HCT116 (cell line): Measurements from ENCODE around the gene ZNF763. TPM values are rescaled to one million over a fixed set of nuclear protein-coding genes. Genes with fewer than 3 reads are reported as not detected.

ENCODE experiments used
- ATAC-seq: fragments of 200-7000 bp; cut with Tn5 transposase; 2 replicates; pipeline ENCODE4 v1.9.1; 2020; ENCODE audit warnings: mild to moderate bottlenecking, moderate library complexity
- BruUV-seq: library from RNA; stranded (reverse); fragments of 400-500 nt; replicated peaks from 2 replicates; lab custom pipeline; 2021; lab: Mats Ljungman, UMichigan
- CTCF ChIA-PET: fragments of 300-600 bp; sonication (Branson Sonifier 250); formaldehyde crosslinking; loops from one replicate; lab custom pipeline; 2021; ENCODE audit warnings: antibody characterized with exemption; lab: Charles Lee
- POLR2A ChIA-PET: fragments of 300-600, 350-600 bp; sonication (Branson Sonifier 250); formaldehyde crosslinking; loops from one replicate; lab custom pipeline; 2021; ENCODE audit warnings: antibody characterized with exemption; lab: Charles Lee
- RAD21 ChIA-PET, 2 experiments: fragments of 300-600 bp; sonication (Branson Sonifier 250); formaldehyde crosslinking; loops; one replicate each; lab custom pipeline; 2023; ENCODE audit warnings: low total read pairs in 2 of 2; ENCODE audit not compliant: uncharacterized antibody in 2 of 2, unreplicated experiment in 2 of 2, low non-redundant PET in 1 of 2; lab: Charles Lee
- DNase-seq: peaks from one replicate; pipeline ENCODE4 v3.0.0-alpha.2; 2010; ENCODE audit warnings: low read depth, low spot score
- H2AFZ ChIP-seq: fragments of 200-600 bp; shearing (Covaris generic), sonication (generic); 2 replicates; pipeline ENCODE4 v1.6.1; 2017; ENCODE audit warnings: low read depth, mixed run types, mixed read lengths, antibody characterized with exemption, low read length; ENCODE audit not compliant: poor library complexity, severe bottlenecking
- H3K27ac ChIP-seq: 2 replicates; pipeline ENCODE4 v1.5.1; 2012; ENCODE audit warnings: low read depth, low read length
- H3K27me3 ChIP-seq: fragments of 200-600 bp; sonication (generic); 2 replicates; pipeline ENCODE4 v1.6.1; 2016; ENCODE audit warnings: mixed run types, low read length, mixed read lengths; ENCODE audit not compliant: insufficient read depth
- H3K36me3 ChIP-seq, 2 experiments: fragments of 200-500 bp in 1 of 2; fragments of 200-600 bp in 1 of 2; sonication (Bioruptor generic) in 1 of 2; sonication (generic) in 1 of 2; 2 replicates each; pipeline versions ENCODE4 v1.5.1 to v1.6.1; 2014 to 2016; ENCODE audit warnings: low read length in 2 of 2, inconsistent platforms in 1 of 2, mixed read lengths in 1 of 2, mixed run types in 1 of 2; ENCODE audit not compliant: insufficient read depth in 2 of 2, control insufficient read depth in 1 of 2
- H3K4me1 ChIP-seq, 2 experiments: fragments of 200-600 bp in 1 of 2; sonication (generic) in 1 of 2; 2 replicates each; pipeline versions ENCODE4 v1.5.1 to v1.6.1; 2012 to 2017; ENCODE audit warnings: low read length in 2 of 2, inconsistent platforms in 1 of 2, mild to moderate bottlenecking in 1 of 2, mixed read lengths in 1 of 2, mixed run types in 1 of 2, moderate library complexity in 1 of 2; ENCODE audit not compliant: insufficient read depth in 2 of 2, control insufficient read depth in 1 of 2
- H3K4me2 ChIP-seq: fragments of 200-600 bp; sonication (generic); 2 replicates; pipeline ENCODE4 v1.6.1; 2017; ENCODE audit warnings: mixed run types, low read length, mixed read lengths
- H3K4me3 ChIP-seq, 2 experiments: fragments of 200-600 bp in 1 of 2; sonication (generic) in 1 of 2; replicated peaks in 1 of 2; 2 replicates each; pipeline ENCODE4 v1.5.1; 2011 to 2016; ENCODE audit warnings: low read length in 2 of 2, control low read depth in 1 of 2, low read depth in 1 of 2, mild to moderate bottlenecking in 1 of 2, mixed read lengths in 1 of 2, mixed run types in 1 of 2
- H3K79me2 ChIP-seq: fragments of 200-600 bp; sonication (generic); 2 replicates; pipeline ENCODE4 v1.6.1; 2017; ENCODE audit warnings: mild to moderate bottlenecking, mixed run types, low read length, moderate library complexity, mixed read lengths; ENCODE audit not compliant: insufficient read depth
- H3K9ac ChIP-seq: fragments of 200-600 bp; sonication (generic); 2 replicates; pipeline ENCODE4 v1.6.1; 2016; ENCODE audit warnings: low read length, mixed read lengths
- H3K9me2 ChIP-seq: fragments of 200-600 bp; sonication (generic), shearing (Covaris generic); 2 replicates; pipeline ENCODE4 v1.6.1; 2017; ENCODE audit warnings: mixed run types, mild to moderate bottlenecking, moderate library complexity; ENCODE audit not compliant: insufficient read depth
- H3K9me3 ChIP-seq, 2 experiments: fragments of 200-500 bp in 1 of 2; fragments of 200-600 bp in 1 of 2; sonication (Bioruptor generic) in 1 of 2; sonication (generic) in 1 of 2; 2 replicates each; pipeline ENCODE4 v1.6.1; 2014 to 2017; ENCODE audit warnings: low read length in 2 of 2, mixed read lengths in 2 of 2, inconsistent platforms in 1 of 2, low read depth in 1 of 2, mild to moderate bottlenecking in 1 of 2, mixed run types in 1 of 2, moderate library complexity in 1 of 2; ENCODE audit not compliant: control insufficient read depth in 1 of 2, insufficient read depth in 1 of 2
- H4K20me1 ChIP-seq: fragments of 200-600 bp; sonication (generic), shearing (Covaris generic); 2 replicates; pipeline ENCODE4 v1.6.1; 2017; ENCODE audit warnings: mixed run types, mild to moderate bottlenecking, moderate library complexity; ENCODE audit not compliant: insufficient read depth
- CBX3 ChIP-seq: IDR thresholded peaks from 2 replicates; pipeline ENCODE4 v1.6.1; 2012; ENCODE audit warnings: low read depth
- FOSL1 ChIP-seq: IDR thresholded peaks from 2 replicates; pipeline ENCODE4 v1.6.1; 2012; ENCODE audit warnings: low read depth
- MAX ChIP-seq: IDR thresholded peaks from 2 replicates; pipeline ENCODE4 v1.6.1; 2012
- YY1 ChIP-seq: IDR thresholded peaks from 2 replicates; pipeline ENCODE4 v1.6.1; 2011; ENCODE audit warnings: low read length, low read depth, moderate library complexity, mild to moderate bottlenecking; ENCODE audit not compliant: insufficient replicate concordance; ENCODE audit errors: extremely low read depth
- ZBTB33 ChIP-seq: IDR thresholded peaks from 2 replicates; pipeline ENCODE4 v1.6.1; 2011; ENCODE audit warnings: mild to moderate bottlenecking, low read length, moderate library complexity; ENCODE audit not compliant: insufficient replicate concordance; ENCODE audit errors: extremely low read depth
- ZFX ChIP-seq: fragments of 450-650 bp; IDR thresholded peaks from 2 replicates; pipeline ENCODE4 v1.6.1; 2017
- ZNF274 ChIP-seq: fragments of 200-500 bp; sonication (Bioruptor generic); IDR thresholded peaks from 2 replicates; pipeline ENCODE4 v1.6.1; 2014; ENCODE audit warnings: mild to moderate bottlenecking, low read depth, low read length, inconsistent platforms
- intact Hi-C: fragments of 100-400 bp; cut with micrococcal nuclease; formaldehyde crosslinking; loops from 2 replicates; pipeline ENCODE4 v1.10.0; 2022
- total RNA-seq: library from RNA; stranded (reverse); gene quantifications from one replicate; pipeline ENCODE4 v1.2.1, GENCODE V29; 2021; ENCODE audit not compliant: unreplicated experiment
- TF ChIP-seq, protein P1 (sequence below): IDR thresholded peaks from 2 replicates; pipeline ENCODE4 v1.6.1; 2012

The ZNF763 gene
- total RNA-seq, 1 experiment from 2014 or later, result not detected

DNA sequence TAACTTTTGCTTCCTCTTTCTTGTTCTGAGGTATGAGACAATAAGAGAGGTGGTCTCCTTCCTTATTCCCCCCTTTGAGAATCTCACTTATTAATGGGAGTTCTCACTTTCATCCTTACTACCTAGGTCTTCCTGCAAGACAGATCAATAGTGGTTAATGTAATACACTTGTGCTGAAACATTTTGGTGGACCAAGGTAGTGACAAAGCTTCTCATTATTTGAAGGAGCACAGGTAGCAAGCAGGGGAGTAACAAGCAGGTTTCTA is 22.1 kb upstream of the ZNF763 start:
- ChIA-PET CTCF (no interaction called here), POLR2A (no interaction called here), RAD21 (no interaction called here)
- Histone ChIP-seq H3K4me1 (no peaks in the 10 kb centered on the region), H3K9me2 (no peaks in the 10 kb centered on the region), H3K9ac (no peak overlapping the region), H3K27ac (no peak overlapping the region), H3K27me3 (no peaks in the 10 kb centered on the region), H3K36me3 (peaks cover 6 to 16% of the 10 kb centered on the region in 2 experiments), H3K79me2 (peaks cover 27% of the 10 kb centered on the region), H3K9me3 (peaks cover 44 to 56% of the 10 kb centered on the region in 2 experiments; a peak in 3 of 4 replicates), H2AFZ (no peak overlapping the region), H4K20me1 (no peaks in the 10 kb centered on the region), H3K4me3 (no peak overlapping the region), H3K4me2 (no peak overlapping the region)
- intact Hi-C loops, result no loop called here
- 0 out of 2 replicates have a peak, but pooled peaks have one; percentile 26 for TF ChIP-seq CBX3
- TF ChIP-seq ZBTB33, result no peak
- no peak for DNase-seq
- BruUV-seq, result no TSS peak
- ATAC-seq, result no peak

- H3K4me1 ChIP-seq, result no peaks in the 10 kb centered on the region
- H3K27me3 ChIP-seq, result no peaks in the 10 kb centered on the region
- POLR2A ChIA-PET, result no interaction called here
- no peak for TF ChIP-seq FOSL1
- TF ChIP-seq MAX, result no peak
- TF ChIP-seq ZFX, result no peak
- no peak for TF ChIP-seq ZNF274
- no peak for TF ChIP-seq YY1
- TF ChIP-seq, protein P1, sequence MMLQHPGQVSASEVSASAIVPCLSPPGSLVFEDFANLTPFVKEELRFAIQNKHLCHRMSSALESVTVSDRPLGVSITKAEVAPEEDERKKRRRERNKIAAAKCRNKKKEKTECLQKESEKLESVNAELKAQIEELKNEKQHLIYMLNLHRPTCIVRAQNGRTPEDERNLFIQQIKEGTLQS, result no peak
- no peak for TF ChIP-seq ZBTB33
- ATAC-seq (no peak), DNase-seq (no peak)
- H3K4me3 ChIP-seq, result no peak overlapping the region
- no TSS peak for BruUV-seq
- H3K9ac ChIP-seq, result no peak overlapping the region
- H3K36me3 ChIP-seq, result peaks cover 15 to 33% of the 10 kb centered on the region in 2 experiments
- intact Hi-C loops, result no loop called here
- H3K27ac ChIP-seq, result no peak overlapping the region
- no peaks in the 10 kb centered on the region for H4K20me1 ChIP-seq
- H3K9me2 ChIP-seq, result no peaks in the 10 kb centered on the region
- peaks cover 62 to 71% of the 10 kb centered on the region in 2 experiments; a peak in 3 of 4 replicates for H3K9me3 ChIP-seq
- H3K4me2 ChIP-seq, result no peak overlapping the region
- CTCF ChIA-PET, result no interaction called here
- H3K79me2 ChIP-seq, result peaks cover 21% of the 10 kb centered on the region
- RAD21 ChIA-PET, result no interaction called here
- H2AFZ ChIP-seq, result no peak overlapping the region
Observed at GRCh38 chr19:11944656-11945055, 20.2 kb upstream of the ZNF763 start.
